DND-41 (cell line): ENCODE data around the gene NRG3.

Experiments
- ATAC-seq: fragments of 200-7000 bp; cut with Tn5 transposase; 3 replicates; pipeline ENCODE4 v1.9.1; 2021; ENCODE audit warnings: low read depth; ENCODE audit not compliant: insufficient read depth
- DNase-seq: peaks from one replicate; pipeline ENCODE4 v3.0.0-alpha.2; 2020
- H2AFZ ChIP-seq: 2 replicates; pipeline ENCODE4 v1.6.0; 2012; ENCODE audit warnings: low read depth, low read length
- H3K27ac ChIP-seq: 2 replicates; pipeline ENCODE4 v1.5.1; 2012; ENCODE audit warnings: low read length, inconsistent platforms
- H3K27me3 ChIP-seq: fragments of 200-600 bp; sonication (generic); 2 replicates; pipeline ENCODE4 v1.6.0; 2012; ENCODE audit warnings: low read length, mild to moderate bottlenecking, inconsistent platforms; ENCODE audit not compliant: insufficient read depth, poor library complexity
- H3K36me3 ChIP-seq: 2 replicates; pipeline ENCODE4 v1.5.1; 2012; ENCODE audit warnings: low read length, inconsistent platforms; ENCODE audit not compliant: insufficient read depth
- H3K4me1 ChIP-seq: 2 replicates; pipeline ENCODE4 v1.5.1; 2012; ENCODE audit warnings: mild to moderate bottlenecking, low read length; ENCODE audit not compliant: insufficient read depth
- H3K4me2 ChIP-seq: 2 replicates; pipeline ENCODE4 v1.6.0; 2012; ENCODE audit warnings: mild to moderate bottlenecking, moderate library complexity, low read length, inconsistent platforms; ENCODE audit not compliant: insufficient read depth
- H3K4me3 ChIP-seq, 2 experiments: fragments of 200-600 bp in 1 of 2; shearing (Covaris generic) in 1 of 2; 2 replicates each; pipeline ENCODE4 v1.5.1; 2012 to 2016; ENCODE audit warnings: inconsistent platforms in 2 of 2, low read length in 2 of 2, mild to moderate bottlenecking in 2 of 2, low read depth in 1 of 2, moderate library complexity in 1 of 2
- H3K79me2 ChIP-seq: 2 replicates; pipeline ENCODE4 v1.6.0; 2012; ENCODE audit warnings: low read length, inconsistent platforms; ENCODE audit not compliant: insufficient read depth
- H3K9ac ChIP-seq: 2 replicates; pipeline ENCODE4 v1.6.0; 2012; ENCODE audit warnings: low read depth, mild to moderate bottlenecking, inconsistent platforms, low read length, moderate library complexity
- H3K9me3 ChIP-seq: 2 replicates; pipeline ENCODE4 v1.5.1; 2012; ENCODE audit warnings: low read length, moderate library complexity, mild to moderate bottlenecking, inconsistent platforms; ENCODE audit not compliant: insufficient read depth, severe bottlenecking
- H4K20me1 ChIP-seq: 2 replicates; pipeline ENCODE4 v1.6.0; 2012; ENCODE audit warnings: low read length; ENCODE audit not compliant: insufficient read depth
- CTCF ChIP-seq: IDR thresholded peaks from 2 replicates; pipeline ENCODE4 v1.5.1; 2012; ENCODE audit warnings: borderline replicate concordance, low read length, moderate library complexity, mild to moderate bottlenecking; ENCODE audit not compliant: poor library complexity, severe bottlenecking; ENCODE audit errors: extremely low read depth
- EZH2 ChIP-seq: IDR thresholded peaks from 3 replicates; pipeline ENCODE4 v1.6.1; 2012; ENCODE audit warnings: borderline replicate concordance, low read depth, mild to moderate bottlenecking, moderate library complexity, low read length, inconsistent platforms; ENCODE audit not compliant: severe bottlenecking

The NRG3 gene

GRCh38 chr10:82535457-82535856, 660.5 kb downstream of the NRG3 start:
- Histone ChIP-seq H3K4me3 (no peak overlapping the region), H3K36me3 (no peaks in the 10 kb centered on the region), H4K20me1 (no peaks in the 10 kb centered on the region), H2AFZ (no peak overlapping the region), H3K27me3 (no peaks in the 10 kb centered on the region), H3K9me3 (no peaks in the 10 kb centered on the region), H3K9ac (no peak overlapping the region), H3K4me2 (no peak overlapping the region), H3K79me2 (no peaks in the 10 kb centered on the region), H3K4me1 (no peaks in the 10 kb centered on the region), H3K27ac (no peak overlapping the region)
- DNase-seq = no peak
- no peak for ATAC-seq
- no peak for TF ChIP-seq EZH2
- no peak for TF ChIP-seq CTCF

- Histone ChIP-seq H3K79me2 (no peaks in the 10 kb centered on the region), H3K4me3 (no peak overlapping the region), H3K4me2 (no peak overlapping the region), H3K27me3 (no peaks in the 10 kb centered on the region), H2AFZ (no peak overlapping the region), H3K9me3 (no peaks in the 10 kb centered on the region), H3K27ac (no peak overlapping the region), H4K20me1 (no peaks in the 10 kb centered on the region), H3K4me1 (no peaks in the 10 kb centered on the region), H3K9ac (no peak overlapping the region), H3K36me3 (no peaks in the 10 kb centered on the region)
- DNase-seq = no peak
- ATAC-seq = no peak
- TF ChIP-seq CTCF (no peak), EZH2 (no peak)
Observed at GRCh38 chr10:82536668-82537067, 661.7 kb downstream of the NRG3 start.

- no peaks in the 10 kb centered on the region for H3K9me3 ChIP-seq
- no peak overlapping the region for H3K4me2 ChIP-seq
- H2AFZ ChIP-seq = no peak overlapping the region
- no peak overlapping the region for H3K9ac ChIP-seq
- no peak for ATAC-seq
- no peaks in the 10 kb centered on the region for H3K4me1 ChIP-seq
- H3K36me3 ChIP-seq = no peaks in the 10 kb centered on the region
- H3K27me3 ChIP-seq = no peaks in the 10 kb centered on the region
- no peak overlapping the region for H3K4me3 ChIP-seq
- H3K79me2 ChIP-seq = no peaks in the 10 kb centered on the region
- DNase-seq = no peak
- TF ChIP-seq CTCF = no peak
- H3K27ac ChIP-seq = no peak overlapping the region
- no peaks in the 10 kb centered on the region for H4K20me1 ChIP-seq
Observed at GRCh38 chr10:82538272-82538671, 663.3 kb downstream of the NRG3 start.

GRCh38 chr10:82543631-82544030, 668.6 kb downstream of the NRG3 start:
- TF ChIP-seq EZH2 (no peak), CTCF (no peak)
- H3K27me3 ChIP-seq = no peaks in the 10 kb centered on the region
- DNase-seq = no peak
- H3K79me2 ChIP-seq = no peaks in the 10 kb centered on the region
- H4K20me1 ChIP-seq = no peaks in the 10 kb centered on the region
- H3K4me2 ChIP-seq = no peak overlapping the region
- no peaks in the 10 kb centered on the region for H3K36me3 ChIP-seq
- ATAC-seq = no peak
- no peaks in the 10 kb centered on the region for H3K4me1 ChIP-seq
- H3K9ac ChIP-seq = no peak overlapping the region
- no peak overlapping the region for H3K27ac ChIP-seq
- no peak overlapping the region for H2AFZ ChIP-seq
- H3K4me3 ChIP-seq = no peak overlapping the region
- H3K9me3 ChIP-seq = no peaks in the 10 kb centered on the region
